Activated CD8-positive, alpha-beta memory T cell treated with anti-CD3 and anti-CD28 coated beads for 36 hours (primary cell): ENCODE data around the gene CYCS. TPM values are rescaled to one million over a fixed set of nuclear protein-coding genes. Genes with fewer than 3 reads are reported as not detected.
"Not testable (repeated sequence)": the region's sequence is repeated elsewhere in the genome, so short reads cannot be mapped to it uniquely, and the experiment has no call there.

Experiments
- CTCF ChIA-PET: fragments of 350-600 bp; sonication (Branson Sonifier 250); formaldehyde crosslinking; loops from one replicate; lab custom pipeline; 2021; ENCODE audit warnings: antibody characterized with exemption; lab: Charles Lee
- POLR2A ChIA-PET: fragments of 350-600 bp; sonication (Branson Sonifier 250); formaldehyde crosslinking; loops from one replicate; lab custom pipeline; 2021; ENCODE audit warnings: antibody characterized with exemption; lab: Charles Lee
- total RNA-seq, 2 experiments: library from RNA; stranded (reverse); gene quantifications; one replicate each; pipeline ENCODE4 v1.2.3, GENCODE V29; 2021

The CYCS gene
- total RNA-seq, 2 experiments from 2014 or later: 329 to 344 TPM

- ChIA-PET POLR2A (no interaction called here), CTCF (interaction anchor here (0.5 to 0.9 kb wide), 2 partner anchors 250 to 278 kb away, joined by 3 to 4 read pairs; no protein-coding TSS in a partner anchor)
Observed at GRCh38 chr7:25090374-25090773, 34.7 kb downstream of the CYCS start.

GRCh38 chr7:25087855-25088254 is 37.2 kb downstream of the CYCS start:
- ChIA-PET CTCF (interaction anchor here (1.0 kb wide), 1 partner anchor 276 kb away, joined by 3 read pairs; no protein-coding TSS in a partner anchor), POLR2A (no interaction called here)

- CTCF ChIA-PET: no interaction called here
- POLR2A ChIA-PET: no interaction called here
Observed at GRCh38 chr7:25084821-25085220, 40.2 kb downstream of the CYCS start.

- POLR2A ChIA-PET: no interaction called here
- CTCF ChIA-PET: interaction anchor here (0.8 kb wide), 1 partner anchor 52 kb away, joined by 4 read pairs; no protein-coding TSS in a partner anchor
Observed at GRCh38 chr7:25083201-25083600, 41.9 kb downstream of the CYCS start.

- POLR2A ChIA-PET, CTCF ChIA-PET: not testable (repeated sequence)
Observed at GRCh38 chr7:25082041-25082440, 43.0 kb downstream of the CYCS start.

GRCh38 chr7:25077096-25077495 is 48.0 kb downstream of the CYCS start:
- ChIA-PET POLR2A (no interaction called here), CTCF (interaction anchor here (0.7 to 0.8 kb wide), 2 partner anchors 128 to 327 kb away, joined by 3 to 4 read pairs; no protein-coding TSS in a partner anchor)

- ChIA-PET CTCF (interaction anchor here (2.4 kb wide), 1 partner anchor 19 kb away, joined by 7 read pairs; no protein-coding TSS in a partner anchor), POLR2A (no interaction called here)
Observed at GRCh38 chr7:25075459-25075858, 49.6 kb downstream of the CYCS start.

GRCh38 chr7:25073451-25073850 is 51.6 kb downstream of the CYCS start:
- ChIA-PET POLR2A (no interaction called here), CTCF (interaction anchor here (1.0 to 2.4 kb wide), 3 partner anchors 19 to 261 kb away, joined by 3 to 7 read pairs (median 6); no protein-coding TSS in a partner anchor)

Other genes with a start within 250 kb of the CYCS start
- 10 to 100 TPM; 74.0 to 74.3 TPM for gene OSBPL3, start 145.1 kb downstream of the CYCS start, total RNA-seq
- not detected for gene NPVF, start 103.2 kb upstream of the CYCS start, total RNA-seq